AG04449 (cell line): ENCODE measurements around the gene DIP2B.

Experiments
- CTCF ChIA-PET: fragments of 350-600 bp; formaldehyde crosslinking; extraction: SDS; loops from one replicate; lab custom pipeline; 2021; ENCODE audit warnings: antibody characterized with exemption; lab: Yijun Ruan, JAX
- POLR2A ChIA-PET: fragments of 400-600, 350-600 bp; formaldehyde crosslinking; extraction: SDS; loops from one replicate; lab custom pipeline; 2020; ENCODE audit warnings: antibody characterized with exemption, inconsistent platforms; lab: Yijun Ruan, JAX
- DNase-seq: peaks from one replicate; pipeline ENCODE4 v3.0.0-alpha.2; 2010; ENCODE audit warnings: low read depth, low spot score
- H3K4me3 ChIP-seq: 2 replicates; pipeline ENCODE4 v1.5.1; 2011; ENCODE audit warnings: low read depth, mild to moderate bottlenecking, control low read depth, low read length
- TF ChIP-seq, protein P1 (sequence below): IDR thresholded peaks from one replicate; pipeline ENCODE4 v1.5.1; 2011; ENCODE audit warnings: mild to moderate bottlenecking, moderate library complexity, low read length, control low read depth, inconsistent platforms; ENCODE audit not compliant: insufficient read depth; ENCODE audit errors: missing control alignments

DIP2B gene

GRCh38 chr12:50545213-50545612 lies 40.4 kb downstream of the DIP2B start:
- H3K4me3 ChIP-seq, result no peak overlapping the region
- TF ChIP-seq, protein P1, sequence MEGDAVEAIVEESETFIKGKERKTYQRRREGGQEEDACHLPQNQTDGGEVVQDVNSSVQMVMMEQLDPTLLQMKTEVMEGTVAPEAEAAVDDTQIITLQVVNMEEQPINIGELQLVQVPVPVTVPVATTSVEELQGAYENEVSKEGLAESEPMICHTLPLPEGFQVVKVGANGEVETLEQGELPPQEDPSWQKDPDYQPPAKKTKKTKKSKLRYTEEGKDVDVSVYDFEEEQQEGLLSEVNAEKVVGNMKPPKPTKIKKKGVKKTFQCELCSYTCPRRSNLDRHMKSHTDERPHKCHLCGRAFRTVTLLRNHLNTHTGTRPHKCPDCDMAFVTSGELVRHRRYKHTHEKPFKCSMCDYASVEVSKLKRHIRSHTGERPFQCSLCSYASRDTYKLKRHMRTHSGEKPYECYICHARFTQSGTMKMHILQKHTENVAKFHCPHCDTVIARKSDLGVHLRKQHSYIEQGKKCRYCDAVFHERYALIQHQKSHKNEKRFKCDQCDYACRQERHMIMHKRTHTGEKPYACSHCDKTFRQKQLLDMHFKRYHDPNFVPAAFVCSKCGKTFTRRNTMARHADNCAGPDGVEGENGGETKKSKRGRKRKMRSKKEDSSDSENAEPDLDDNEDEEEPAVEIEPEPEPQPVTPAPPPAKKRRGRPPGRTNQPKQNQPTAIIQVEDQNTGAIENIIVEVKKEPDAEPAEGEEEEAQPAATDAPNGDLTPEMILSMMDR, result no peak
- POLR2A ChIA-PET, result interaction anchor here (1.3 kb wide), 1 partner anchor 75 kb away, joined by 5 read pairs; no protein-coding TSS in a partner anchor
- DNase-seq, result no peak
- CTCF ChIA-PET, result interaction anchor here (1.5 kb wide), 1 partner anchor 93 kb away, joined by 5 read pairs; no protein-coding TSS in a partner anchor

GRCh38 chr12:50545786-50546185 lies 41.0 kb downstream of the DIP2B start:
- TF ChIP-seq, protein P1, result no peak
- ChIA-PET CTCF (interaction anchor here (1.5 kb wide), 1 partner anchor 92 kb away, joined by 5 read pairs; no protein-coding TSS in a partner anchor), POLR2A (interaction anchor here (1.3 kb wide), 1 partner anchor 75 kb away, joined by 5 read pairs; no protein-coding TSS in a partner anchor)
- DNase-seq, result no peak
- H3K4me3 ChIP-seq, result no peak overlapping the region

- ChIA-PET POLR2A (no interaction called here), CTCF (interaction anchor here (1.1 kb wide), 1 partner anchor 42 kb away, joined by 3 read pairs; the partner anchor contains the start of gene DIP2B)
- no peak for DNase-seq
- TF ChIP-seq, protein P1, result no peak
- H3K4me3 ChIP-seq, result no peak overlapping the region
These were observed 41.9 kb downstream of the DIP2B start for GRCh38 chr12:50546441-50547318.

GRCh38 chr12:50547742-50548141 lies 43.0 kb downstream of the DIP2B start:
- TF ChIP-seq, protein P1, result no peak
- no peak for DNase-seq
- POLR2A ChIA-PET, result no interaction called here
- CTCF ChIA-PET, result interaction anchor here (1.1 kb wide), 1 partner anchor 43 kb away, joined by 3 read pairs; the partner anchor contains the start of gene DIP2B
- no peak overlapping the region for H3K4me3 ChIP-seq

GRCh38 chr12:50549885-50550284 lies 45.1 kb downstream of the DIP2B start:
- DNase-seq, result no peak
- no peak overlapping the region for H3K4me3 ChIP-seq
- TF ChIP-seq, protein P1, result no peak
- POLR2A ChIA-PET, result interaction anchor here (0.6 kb wide), 1 partner anchor 13 kb away, joined by 3 read pairs; no protein-coding TSS in a partner anchor
- CTCF ChIA-PET, result interaction anchor here (1.7 kb wide), 1 partner anchor 46 kb away, joined by 4 read pairs; the partner anchor contains the start of gene DIP2B
